ENCODE results near the gene FYN. TPM values are rescaled to one million over a fixed set of nuclear protein-coding genes. Genes with fewer than 3 reads are reported as not detected.

FYN gene
- polyA plus RNA-seq, 1 donor from 2014 or later = 45.9 TPM

GRCh38 chr6:111750753-111751673 lies 122.2 kb downstream of the FYN start:
- H3K27me3 Mint-ChIP-seq = peaks cover 3% of the 10 kb centered on the region
- no peaks in the 10 kb centered on the region for H3K36me3 Mint-ChIP-seq
- H3K9me3 Mint-ChIP-seq = no peaks in the 10 kb centered on the region
- H3K4me3 Mint-ChIP-seq = peak overlapping the region; percentile 21 to 89 (median 70)
- H3K4me1 Mint-ChIP-seq = peaks cover 44 to 72% (median 47%) of the 10 kb centered on the region in 3 donors
- peak overlapping the region; percentile 60 to 65 (median 63) for H3K27ac Mint-ChIP-seq

GRCh38 chr6:111750153-111750552 lies 123.1 kb downstream of the FYN start:
- Mint-ChIP-seq H3K27ac (peak overlapping the region in 2 of 3 donors; percentile 60 to 63), H3K4me1 (peaks cover 46 to 79% (median 47%) of the 10 kb centered on the region in 3 donors), H3K9me3 (no peaks in the 10 kb centered on the region), H3K4me3 (peak overlapping the region in 2 of 4 donors; percentile 64 to 89), H3K36me3 (no peaks in the 10 kb centered on the region), H3K27me3 (peaks cover 3% of the 10 kb centered on the region)

- H3K27me3 Mint-ChIP-seq = peaks cover 3% of the 10 kb centered on the region
- H3K27ac Mint-ChIP-seq = no peak overlapping the region
- peaks cover 38 to 68% (median 46%) of the 10 kb centered on the region in 3 donors for H3K4me1 Mint-ChIP-seq
- H3K36me3 Mint-ChIP-seq = peaks cover 2% of the 10 kb centered on the region
- no peaks in the 10 kb centered on the region for H3K9me3 Mint-ChIP-seq
- H3K4me3 Mint-ChIP-seq = peak overlapping the region; percentile 0 to 70 (median 26)
Measured at GRCh38 chr6:111748231-111748647, 125.0 kb downstream of the FYN start.

GRCh38 chr6:111747829-111748228 lies 125.4 kb downstream of the FYN start:
- Mint-ChIP-seq H3K27ac (no peak overlapping the region), H3K4me1 (peaks cover 34 to 65% (median 46%) of the 10 kb centered on the region in 3 donors), H3K36me3 (peaks cover 2% of the 10 kb centered on the region), H3K27me3 (peaks cover 3% of the 10 kb centered on the region), H3K9me3 (no peaks in the 10 kb centered on the region), H3K4me3 (peak overlapping the region in 3 of 4 donors; percentile 0 to 70 (median 40))

- H3K36me3 Mint-ChIP-seq = peaks cover 2% of the 10 kb centered on the region
- no peaks in the 10 kb centered on the region for H3K9me3 Mint-ChIP-seq
- H3K4me1 Mint-ChIP-seq = peaks cover 38 to 61% (median 46%) of the 10 kb centered on the region in 3 donors
- H3K4me3 Mint-ChIP-seq = peak overlapping the region in 2 of 4 donors; percentile 40 to 70
- H3K27ac Mint-ChIP-seq = no peak overlapping the region
- peaks cover 3% of the 10 kb centered on the region for H3K27me3 Mint-ChIP-seq
Measured at GRCh38 chr6:111747396-111747795, 125.9 kb downstream of the FYN start.

GRCh38 chr6:111746983-111747382 lies 126.3 kb downstream of the FYN start:
- no peaks in the 10 kb centered on the region for H3K9me3 Mint-ChIP-seq
- peak overlapping the region in 1 of 4 donors; percentile 70 for H3K4me3 Mint-ChIP-seq
- no peak overlapping the region for H3K27ac Mint-ChIP-seq
- peaks cover 3% of the 10 kb centered on the region for H3K27me3 Mint-ChIP-seq
- H3K4me1 Mint-ChIP-seq = peaks cover 38 to 57% (median 42%) of the 10 kb centered on the region in 3 donors
- H3K36me3 Mint-ChIP-seq = peaks cover 2% of the 10 kb centered on the region

GRCh38 chr6:111745636-111746035 lies 127.6 kb downstream of the FYN start:
- no peaks in the 10 kb centered on the region for H3K9me3 Mint-ChIP-seq
- H3K36me3 Mint-ChIP-seq = peaks cover 2% of the 10 kb centered on the region

GRCh38 chr6:111745186-111745585 lies 128.1 kb downstream of the FYN start:
- no peaks in the 10 kb centered on the region for H3K9me3 Mint-ChIP-seq
- peaks cover 31 to 53% (median 37%) of the 10 kb centered on the region in 3 donors for H3K4me1 Mint-ChIP-seq
- H3K4me3 Mint-ChIP-seq = peak overlapping the region in 1 of 4 donors; percentile 63
- peaks cover 3% of the 10 kb centered on the region for H3K27me3 Mint-ChIP-seq
- H3K27ac Mint-ChIP-seq = peak overlapping the region in 1 of 3 donors; percentile 17
- H3K36me3 Mint-ChIP-seq = peaks cover 2% of the 10 kb centered on the region

More at GRCh38 chr6:111745636-111746035, 127.6 kb downstream of the FYN start:
- peak overlapping the region in 1 of 3 donors; percentile 17 for H3K27ac Mint-ChIP-seq
- no peak overlapping the region for H3K4me3 Mint-ChIP-seq
- H3K4me1 Mint-ChIP-seq = peaks cover 31 to 53% (median 37%) of the 10 kb centered on the region in 3 donors
- H3K27me3 Mint-ChIP-seq = peaks cover 3% of the 10 kb centered on the region

- Mint-ChIP-seq H3K4me3 (no peak overlapping the region), H3K4me1 (peaks cover 36 to 53% (median 42%) of the 10 kb centered on the region in 3 donors), H3K27me3 (peaks cover 3% of the 10 kb centered on the region), H3K9me3 (no peaks in the 10 kb centered on the region), H3K27ac (no peak overlapping the region), H3K36me3 (peaks cover 2% of the 10 kb centered on the region)
Measured at GRCh38 chr6:111743862-111744692, 129.2 kb downstream of the FYN start.

GRCh38 chr6:111743360-111743759 lies 129.9 kb downstream of the FYN start:
- H3K27me3 Mint-ChIP-seq = peaks cover 5% of the 10 kb centered on the region
- peaks cover 37 to 53% (median 44%) of the 10 kb centered on the region in 3 donors for H3K4me1 Mint-ChIP-seq
- H3K9me3 Mint-ChIP-seq = no peaks in the 10 kb centered on the region
- no peak overlapping the region for H3K27ac Mint-ChIP-seq
- no peak overlapping the region for H3K4me3 Mint-ChIP-seq
- H3K36me3 Mint-ChIP-seq = peaks cover 2% of the 10 kb centered on the region

- Mint-ChIP-seq H3K27me3 (peaks cover 2% of the 10 kb centered on the region), H3K36me3 (peaks cover 2% of the 10 kb centered on the region), H3K4me1 (peaks cover 29 to 38% (median 37%) of the 10 kb centered on the region in 3 donors), H3K4me3 (peak overlapping the region in 1 of 4 donors; percentile 41), H3K27ac (no peak overlapping the region), H3K9me3 (no peaks in the 10 kb centered on the region)
Measured at GRCh38 chr6:111741177-111741952, 131.9 kb downstream of the FYN start.

GRCh38 chr6:111740506-111740905 lies 132.7 kb downstream of the FYN start:
- Mint-ChIP-seq H3K4me1 (peaks cover 35 to 44% (median 39%) of the 10 kb centered on the region in 3 donors), H3K4me3 (peak overlapping the region in 1 of 4 donors; percentile 51), H3K9me3 (no peaks in the 10 kb centered on the region), H3K27ac (peak overlapping the region; percentile 5 to 54 (median 6)), H3K27me3 (peaks cover 2% of the 10 kb centered on the region), H3K36me3 (peaks cover 2% of the 10 kb centered on the region)

GRCh38 chr6:111739257-111739696 lies 134.0 kb downstream of the FYN start:
- Mint-ChIP-seq H3K27me3 (peaks cover 2% of the 10 kb centered on the region), H3K4me1 (peaks cover 44 to 56% (median 48%) of the 10 kb centered on the region in 3 donors), H3K9me3 (no peaks in the 10 kb centered on the region), H3K4me3 (peak overlapping the region in 2 of 4 donors; percentile 84 to 88), H3K27ac (peak overlapping the region in 2 of 3 donors; percentile 9 to 11), H3K36me3 (no peaks in the 10 kb centered on the region)

GRCh38 chr6:111738631-111739030 lies 134.6 kb downstream of the FYN start:
- peaks cover 2% of the 10 kb centered on the region for H3K27me3 Mint-ChIP-seq

More at GRCh38 chr6:111738631-111739030, 134.6 kb downstream of the FYN start:
- H3K4me3 Mint-ChIP-seq = peak overlapping the region in 2 of 4 donors; percentile 84 to 88
- peaks cover 47 to 58% (median 50%) of the 10 kb centered on the region in 3 donors for H3K4me1 Mint-ChIP-seq
- H3K27ac Mint-ChIP-seq = peak overlapping the region in 1 of 3 donors; percentile 11
- no peaks in the 10 kb centered on the region for H3K36me3 Mint-ChIP-seq
- no peaks in the 10 kb centered on the region for H3K9me3 Mint-ChIP-seq

Measured in IgD-negative memory B cell (primary cell).